PC-3 (cell line): ENCODE results near the gene CSNK2A2. TPM values are rescaled to one million over a fixed set of nuclear protein-coding genes. Genes with fewer than 3 reads are reported as not detected.

Experiments
- ATAC-seq: fragments of 200-7000 bp; cut with Tn5 transposase; 2 replicates; pipeline ENCODE4 v1.9.1; 2020; ENCODE audit warnings: mild to moderate bottlenecking, moderate library complexity
- BruUV-seq: library from RNA; stranded (reverse); fragments of 400-500 nt; replicated peaks from 2 replicates; lab custom pipeline; 2021; lab: Mats Ljungman, UMichigan
- CTCF ChIA-PET: fragments of 300-600 bp; sonication (Branson Sonifier 250); formaldehyde crosslinking; loops from one replicate; lab custom pipeline; 2022; ENCODE audit warnings: antibody characterized with exemption; lab: Charles Lee
- POLR2A ChIA-PET: fragments of 300-600 bp; sonication (Branson Sonifier 250); formaldehyde crosslinking; loops from one replicate; lab custom pipeline; 2022; ENCODE audit warnings: antibody characterized with exemption; ENCODE audit not compliant: unreplicated experiment; lab: Charles Lee
- DNase-seq: peaks from one replicate; pipeline ENCODE4 v3.0.0-alpha.2; 2015
- H2AFZ ChIP-seq: fragments of 300-600 bp; sonication (generic); 2 replicates; pipeline ENCODE4 v1.6.0; 2016; ENCODE audit warnings: antibody characterized with exemption, low read length
- H3F3A ChIP-seq: fragments of 300-600 bp; sonication (generic); one replicate; pipeline ENCODE4 v1.6.0; 2017; ENCODE audit warnings: antibody characterized with exemption, low read length, control low read depth, mild to moderate bottlenecking; ENCODE audit not compliant: unreplicated experiment
- H3K27ac ChIP-seq: fragments of 300-600 bp; sonication (generic); 2 replicates; pipeline ENCODE4 v1.5.1; 2016; ENCODE audit warnings: mild to moderate bottlenecking, low read length
- H3K27me3 ChIP-seq: fragments of 300-600 bp; sonication (generic); 2 replicates; pipeline ENCODE4 v1.6.1; 2016; ENCODE audit warnings: low read length, mixed read lengths
- H3K36me3 ChIP-seq: fragments of 300-600 bp; sonication (generic); 2 replicates; pipeline ENCODE4 v1.6.1; 2016; ENCODE audit warnings: low read depth, mixed run types, low read length, mixed read lengths
- H3K4me1 ChIP-seq: fragments of 300-600 bp; sonication (generic); 2 replicates; pipeline ENCODE4 v1.5.1; 2016; ENCODE audit warnings: low read length; ENCODE audit not compliant: insufficient read depth
- H3K4me2 ChIP-seq: fragments of 300-600 bp; sonication (generic); 2 replicates; pipeline ENCODE4 v1.6.0; 2016; ENCODE audit warnings: low read length
- H3K4me3 ChIP-seq: fragments of 300-600 bp; sonication (generic); 2 replicates; pipeline ENCODE4 v1.5.1; 2016; ENCODE audit warnings: mild to moderate bottlenecking, low read length, mixed read lengths
- H3K79me2 ChIP-seq: fragments of 300-600 bp; sonication (generic); 2 replicates; pipeline ENCODE4 v1.6.1; 2017; ENCODE audit warnings: low read length, mixed read lengths
- H3K9ac ChIP-seq: fragments of 300-600 bp; sonication (generic); 2 replicates; pipeline ENCODE4 v1.6.0; 2016; ENCODE audit warnings: mild to moderate bottlenecking, low read length
- H3K9me2 ChIP-seq: fragments of 300-600 bp; sonication (generic); replicated peaks from 2 replicates; pipeline ENCODE4 v1.6.1; 2016; ENCODE audit warnings: mixed run types, low read length, mixed read lengths
- H3K9me3 ChIP-seq: fragments of 300-600 bp; sonication (generic); 2 replicates; pipeline ENCODE4 v1.6.1; 2016; ENCODE audit warnings: low read length, mixed read lengths
- H4K20me1 ChIP-seq: fragments of 300-600 bp; sonication (generic); 2 replicates; pipeline ENCODE4 v1.6.1; 2016; ENCODE audit warnings: low read length, mixed read lengths
- EZH2 ChIP-seq: fragments of 300-600 bp; sonication (generic); IDR thresholded peaks from one replicate; pipeline ENCODE4 v1.6.1; 2017; ENCODE audit warnings: antibody characterized with exemption, mild to moderate bottlenecking, low read length; ENCODE audit not compliant: unreplicated experiment
- EZH2phosphoT487 ChIP-seq: fragments of 300-600 bp; sonication (generic); IDR thresholded peaks from 2 replicates; pipeline ENCODE4 v1.6.1; 2018; ENCODE audit warnings: mild to moderate bottlenecking, antibody characterized with exemption, low read length, borderline replicate concordance
- intact Hi-C: fragments of 100-400 bp; cut with micrococcal nuclease; formaldehyde crosslinking; loops from 2 replicates; pipeline ENCODE4 v1.9.0; 2023
- total RNA-seq: library from RNA; depleted of rRNA; stranded (reverse); fragments of >200 nt; gene quantifications from 2 replicates; pipeline ENCODE4 v1.2.3, GENCODE V29; 2014
- TF ChIP-seq, protein P1 (sequence below): fragments of 300-600 bp; sonication (generic); conservative IDR thresholded peaks from 2 replicates; pipeline ENCODE4 v1.5.1; 2017; ENCODE audit warnings: antibody characterized with exemption, low read depth, mild to moderate bottlenecking, low read length

CSNK2A2 gene
- total RNA-seq, 1 experiment from 2014 or later = 14.2 TPM

DNA sequence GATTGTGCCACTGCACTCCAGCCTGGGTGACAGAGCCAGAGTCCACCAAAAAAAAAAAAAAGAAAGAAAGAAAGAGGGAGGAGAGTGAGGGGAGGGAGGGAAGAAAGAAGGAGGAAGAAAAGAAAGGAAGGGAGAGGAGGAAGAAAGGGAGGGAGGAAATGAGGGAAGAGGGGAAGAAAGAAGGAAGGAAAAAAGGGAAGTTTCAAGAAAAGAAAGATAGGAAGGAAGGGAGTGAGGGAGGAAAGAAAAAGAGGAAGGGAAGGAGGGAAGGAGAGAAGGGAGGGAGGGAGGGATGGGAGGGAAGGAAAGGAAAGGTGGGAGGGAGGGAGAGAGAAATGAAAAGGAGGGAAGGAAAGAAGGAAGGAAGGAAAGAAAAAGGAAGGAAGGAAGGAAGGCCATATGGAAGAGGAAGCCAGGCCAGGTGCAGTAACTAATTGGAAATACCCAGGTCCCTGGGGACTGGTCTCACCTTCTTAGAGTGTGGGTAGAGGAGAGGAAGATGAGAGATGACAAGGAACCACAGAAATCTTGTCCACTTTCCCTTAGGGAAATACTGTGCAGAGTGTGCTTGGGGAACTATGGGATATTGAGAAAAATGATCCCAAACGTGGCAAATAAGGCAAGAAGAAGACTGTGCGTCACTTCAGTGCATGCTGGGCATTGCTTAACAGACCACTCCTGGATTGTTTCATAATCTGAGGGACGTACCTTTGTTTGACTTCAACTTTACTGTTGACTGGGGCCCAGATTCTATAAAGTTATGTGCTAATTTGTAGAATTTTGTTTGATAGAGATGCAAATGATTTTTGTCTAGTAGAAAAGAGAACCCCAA lies 15.1 kb upstream of the CSNK2A2 start:
- H4K20me1 ChIP-seq = no peaks in the 10 kb centered on the region
- H3K4me1 ChIP-seq = no peaks in the 10 kb centered on the region; the same call in 1 of the 2 replicates
- ATAC-seq = no peak
- TF ChIP-seq, protein P1, sequence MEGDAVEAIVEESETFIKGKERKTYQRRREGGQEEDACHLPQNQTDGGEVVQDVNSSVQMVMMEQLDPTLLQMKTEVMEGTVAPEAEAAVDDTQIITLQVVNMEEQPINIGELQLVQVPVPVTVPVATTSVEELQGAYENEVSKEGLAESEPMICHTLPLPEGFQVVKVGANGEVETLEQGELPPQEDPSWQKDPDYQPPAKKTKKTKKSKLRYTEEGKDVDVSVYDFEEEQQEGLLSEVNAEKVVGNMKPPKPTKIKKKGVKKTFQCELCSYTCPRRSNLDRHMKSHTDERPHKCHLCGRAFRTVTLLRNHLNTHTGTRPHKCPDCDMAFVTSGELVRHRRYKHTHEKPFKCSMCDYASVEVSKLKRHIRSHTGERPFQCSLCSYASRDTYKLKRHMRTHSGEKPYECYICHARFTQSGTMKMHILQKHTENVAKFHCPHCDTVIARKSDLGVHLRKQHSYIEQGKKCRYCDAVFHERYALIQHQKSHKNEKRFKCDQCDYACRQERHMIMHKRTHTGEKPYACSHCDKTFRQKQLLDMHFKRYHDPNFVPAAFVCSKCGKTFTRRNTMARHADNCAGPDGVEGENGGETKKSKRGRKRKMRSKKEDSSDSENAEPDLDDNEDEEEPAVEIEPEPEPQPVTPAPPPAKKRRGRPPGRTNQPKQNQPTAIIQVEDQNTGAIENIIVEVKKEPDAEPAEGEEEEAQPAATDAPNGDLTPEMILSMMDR = no peak
- TF ChIP-seq EZH2phosphoT487 = no peak
- no peak for TF ChIP-seq EZH2
- ChIA-PET POLR2A (no interaction called here), CTCF (no interaction called here)
- H3K9ac ChIP-seq = no peak overlapping the region
- no peaks in the 10 kb centered on the region for H3F3A ChIP-seq
- H3K4me3 ChIP-seq = no peak overlapping the region
- DNase-seq = no peak
- BruUV-seq = no TSS peak
- intact Hi-C loops = no loop called here
- no peaks in the 10 kb centered on the region for H3K79me2 ChIP-seq
- H3K27ac ChIP-seq = no peak overlapping the region
- no peaks in the 10 kb centered on the region for H3K9me2 ChIP-seq
- H3K4me2 ChIP-seq = no peak overlapping the region
- no peak overlapping the region for H2AFZ ChIP-seq
- H3K36me3 ChIP-seq = no peaks in the 10 kb centered on the region
- H3K27me3 ChIP-seq = no peaks in the 10 kb centered on the region
- no peaks in the 10 kb centered on the region for H3K9me3 ChIP-seq

DNA sequence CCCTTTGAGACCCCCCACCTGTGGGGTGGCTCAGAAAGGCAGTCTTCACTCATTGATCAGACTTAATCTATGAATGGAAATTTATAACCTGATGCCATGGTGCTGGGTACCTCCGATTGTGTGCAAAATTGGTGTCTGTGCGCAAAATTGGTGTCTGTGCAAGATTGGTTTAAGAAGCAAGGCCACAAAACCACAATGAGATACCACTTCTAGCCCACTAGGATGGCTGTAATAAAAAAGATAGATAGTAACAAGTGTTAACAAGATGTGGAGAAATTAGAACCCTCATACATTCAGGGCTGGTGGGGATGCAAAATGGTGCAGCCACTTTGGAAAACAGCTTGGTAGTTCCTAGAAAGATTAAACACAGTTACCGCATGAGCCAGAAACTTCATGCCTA lies 13.9 kb upstream of the CSNK2A2 start:
- Histone ChIP-seq H2AFZ (no peak overlapping the region), H3K4me2 (no peak overlapping the region), H3K4me3 (no peak overlapping the region), H3K9ac (no peak overlapping the region), H3K27ac (no peak overlapping the region), H3K36me3 (no peaks in the 10 kb centered on the region), H3K27me3 (no peaks in the 10 kb centered on the region), H4K20me1 (no peaks in the 10 kb centered on the region), H3K4me1 (no peaks in the 10 kb centered on the region; the same call in 1 of the 2 replicates), H3K9me2 (no peaks in the 10 kb centered on the region), H3K9me3 (no peaks in the 10 kb centered on the region), H3K79me2 (no peaks in the 10 kb centered on the region), H3F3A (no peaks in the 10 kb centered on the region)
- CTCF ChIA-PET = no interaction called here
- TF ChIP-seq EZH2 (no peak), EZH2phosphoT487 (no peak)
- TF ChIP-seq, protein P1 = no peak
- intact Hi-C loops = no loop called here
- POLR2A ChIA-PET = no interaction called here
- BruUV-seq = no TSS peak
- DNase-seq (no peak), ATAC-seq (no peak)

DNA sequence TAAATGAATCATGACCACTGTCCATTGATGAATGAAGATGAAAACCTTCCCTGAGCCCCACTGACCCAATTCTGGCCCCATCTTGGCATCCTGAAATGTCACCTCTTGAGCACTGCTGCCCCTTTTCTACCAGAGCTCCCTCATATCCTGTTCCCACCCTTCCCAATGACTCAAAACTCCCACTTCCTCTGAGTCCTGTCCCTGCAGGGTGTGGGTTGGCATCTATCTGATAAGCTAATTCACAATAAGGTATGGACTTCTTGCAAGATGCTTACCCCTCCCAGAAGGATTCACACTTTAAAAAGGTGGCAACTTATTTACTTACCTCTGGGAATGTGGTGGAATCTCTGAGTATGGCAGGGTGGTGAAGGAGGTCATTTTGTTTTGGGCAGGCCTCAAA lies 13.3 kb upstream of the CSNK2A2 start:
- no peaks in the 10 kb centered on the region for H3K9me3 ChIP-seq
- H3K9ac ChIP-seq = no peak overlapping the region
- no peaks in the 10 kb centered on the region for H3K27me3 ChIP-seq
- H3F3A ChIP-seq = no peaks in the 10 kb centered on the region
- H3K4me1 ChIP-seq = no peaks in the 10 kb centered on the region; the same call in 1 of the 2 replicates
- ATAC-seq (no peak), DNase-seq (peak; percentile 30)
- no peak for TF ChIP-seq EZH2
- no peak overlapping the region for H3K27ac ChIP-seq
- H3K4me2 ChIP-seq = no peak overlapping the region
- intact Hi-C loops = no loop called here
- BruUV-seq = no TSS peak
- H3K79me2 ChIP-seq = no peaks in the 10 kb centered on the region
- H3K36me3 ChIP-seq = no peaks in the 10 kb centered on the region
- ChIA-PET CTCF (no interaction called here), POLR2A (no interaction called here)
- H3K4me3 ChIP-seq = no peak overlapping the region
- H3K9me2 ChIP-seq = no peaks in the 10 kb centered on the region
- no peaks in the 10 kb centered on the region for H4K20me1 ChIP-seq
- no peak overlapping the region for H2AFZ ChIP-seq
